ENCODE measurements around the gene MORF4L1.
"Not testable (repeated sequence)": the region's sequence is repeated elsewhere in the genome, so short reads cannot be mapped to it uniquely, and the experiment has no call there.

GRCh38 chr15:78846906-78847305, 25.8 kb upstream of the MORF4L1 start:
- not testable (repeated sequence) for TF ChIP-seq POLR2AphosphoS5 (IDR thresholded peaks at IDR 0.05); CTCF (IDR thresholded peaks at IDR 0.05); POLR2A (IDR thresholded peaks at IDR 0.05); EP300 (IDR thresholded peaks at IDR 0.05; ENCODE audit: low read depth)
